HL-60 (cell line): ENCODE measurements around the gene BBC3.
A peak's percentile ranks its signal among the peaks of the same experiment; 100 is the strongest.

Experiments used
- DNase-seq, 2 experiments: peaks; one replicate each; pipeline ENCODE4 v3.0.0-alpha.2; 2010 to 2020; ENCODE audit warnings: low read depth in 1 of 2, low spot score in 1 of 2
- H3K27ac ChIP-seq: fragments of 250-450 bp; sonication (Bioruptor Pico); replicated peaks from 2 replicates; pipeline ENCODE4 v1.5.1; 2020; ENCODE audit warnings: mild to moderate bottlenecking, moderate library complexity
- H3K27me3 ChIP-seq: fragments of 250-450 bp; sonication (Bioruptor Pico); 2 replicates; pipeline ENCODE4 v1.5.1; 2021; ENCODE audit warnings: mild to moderate bottlenecking, moderate library complexity; ENCODE audit not compliant: insufficient read depth, poor library complexity, severe bottlenecking
- H3K4me3 ChIP-seq: replicated peaks from 2 replicates; pipeline ENCODE4 v1.5.1; 2011; ENCODE audit warnings: mild to moderate bottlenecking, control low read depth, low read length; ENCODE audit not compliant: insufficient read depth
- CTCF ChIP-seq: IDR thresholded peaks from one replicate; pipeline ENCODE4 v1.5.1; 2011; ENCODE audit warnings: low read length, control low read depth, inconsistent platforms; ENCODE audit not compliant: insufficient read depth
- GABPA ChIP-seq: IDR thresholded peaks from 2 replicates; pipeline ENCODE4 v1.6.1; 2012; ENCODE audit warnings: low read depth
- POLR2AphosphoS5 ChIP-seq: IDR thresholded peaks from 2 replicates; pipeline ENCODE4 v1.6.1; 2012; ENCODE audit warnings: low read depth
- REST ChIP-seq: IDR thresholded peaks from 2 replicates; pipeline ENCODE4 v1.6.1; 2012; ENCODE audit warnings: low read depth; ENCODE audit not compliant: insufficient replicate concordance
- SPI1 ChIP-seq: IDR thresholded peaks from 2 replicates; pipeline ENCODE4 v1.6.1; 2012; ENCODE audit warnings: low read depth, mild to moderate bottlenecking, borderline replicate concordance

The BBC3 gene

GRCh38 chr19:47272448-47273312 is 41.7 kb upstream of the BBC3 start:
- H3K4me3 ChIP-seq, result peak overlapping the region; percentile 57
- no peak for TF ChIP-seq CTCF
- TF ChIP-seq GABPA, result no peak
- no peak for TF ChIP-seq SPI1
- no peak for TF ChIP-seq POLR2AphosphoS5
- TF ChIP-seq REST, result no peak
- DNase-seq, result peak in 1 of 2 experiments; percentile 57
- H3K27me3 ChIP-seq, result no peaks in the 10 kb centered on the region
- peak overlapping the region; percentile 96 for H3K27ac ChIP-seq

GRCh38 chr19:47271949-47272348 is 41.0 kb upstream of the BBC3 start:
- DNase-seq, result peak in 1 of 2 experiments; percentile 54
- H3K27me3 ChIP-seq, result no peaks in the 10 kb centered on the region
- 0 out of 2 replicates have a peak overlapping the region, but pooled peaks have one; percentile 27 for H3K27ac ChIP-seq
- peak; percentile 54; the same call in 1 of the 2 replicates for TF ChIP-seq SPI1
- no peak for TF ChIP-seq GABPA
- no peak overlapping the region for H3K4me3 ChIP-seq

- Histone ChIP-seq H3K4me3 (no peak overlapping the region), H3K27ac (no peak overlapping the region), H3K27me3 (no peaks in the 10 kb centered on the region)
- DNase-seq, result no peak
- TF ChIP-seq REST, result no peak
- TF ChIP-seq GABPA, result no peak
- no peak for TF ChIP-seq POLR2AphosphoS5
- no peak for TF ChIP-seq SPI1
- TF ChIP-seq CTCF, result no peak
Measured at GRCh38 chr19:47270408-47270807, 39.4 kb upstream of the BBC3 start.

- TF ChIP-seq REST (no peak), GABPA (no peak), SPI1 (no peak)
- Histone ChIP-seq H3K27ac (no peak overlapping the region), H3K4me3 (no peak overlapping the region), H3K27me3 (no peaks in the 10 kb centered on the region)
- DNase-seq, result no peak
Measured at GRCh38 chr19:47269596-47269995, 38.6 kb upstream of the BBC3 start.
